GM21390 (cell line): Measurements from ENCODE around the gene C10orf90.

Source experiments
- ATAC-seq: cut with Tn5 transposase; IDR thresholded peaks from one replicate; pipeline ENCODE4 v1.9.1; 2021; ENCODE audit not compliant: unreplicated experiment

The C10orf90 gene

DNA sequence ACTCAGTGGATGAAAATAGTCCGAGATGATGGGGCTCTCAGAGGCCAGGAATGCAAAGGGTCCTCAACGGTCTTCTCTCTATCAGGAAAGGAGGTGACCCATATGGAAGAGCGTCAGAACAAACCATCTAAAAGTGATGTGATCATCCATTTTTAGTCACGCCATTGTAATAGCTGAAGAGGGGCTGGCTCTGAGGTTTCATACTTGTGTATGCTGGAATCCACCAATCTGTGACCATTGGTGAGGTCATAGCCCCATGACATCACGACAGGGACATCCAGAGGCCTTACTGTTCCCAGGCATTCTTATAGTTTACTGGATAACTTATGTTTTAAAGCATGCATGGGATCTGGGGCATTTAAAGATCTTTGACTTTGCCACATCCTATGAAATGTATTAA lies 83.6 kb downstream of the C10orf90 start:
- no peak for ATAC-seq

DNA sequence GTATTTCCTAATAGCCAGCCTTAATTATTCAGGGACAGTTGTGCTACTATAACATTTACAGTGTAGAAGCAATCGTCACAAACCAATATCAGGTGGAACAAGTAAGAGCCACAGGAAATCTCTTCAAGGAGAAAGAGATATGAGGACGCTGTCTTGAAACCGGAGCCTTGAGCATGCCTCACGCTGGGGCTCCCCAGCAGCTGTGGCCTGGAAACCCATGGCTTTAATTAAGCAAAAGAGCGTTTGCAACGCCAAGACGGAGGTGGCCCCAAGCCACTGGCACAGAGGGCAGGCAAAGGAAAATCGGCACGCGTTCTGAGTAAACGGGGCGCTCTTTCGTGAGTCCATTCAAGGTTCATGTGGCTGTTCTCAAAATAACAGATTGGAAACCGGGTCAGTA lies 84.4 kb downstream of the C10orf90 start:
- ATAC-seq: no peak

DNA sequence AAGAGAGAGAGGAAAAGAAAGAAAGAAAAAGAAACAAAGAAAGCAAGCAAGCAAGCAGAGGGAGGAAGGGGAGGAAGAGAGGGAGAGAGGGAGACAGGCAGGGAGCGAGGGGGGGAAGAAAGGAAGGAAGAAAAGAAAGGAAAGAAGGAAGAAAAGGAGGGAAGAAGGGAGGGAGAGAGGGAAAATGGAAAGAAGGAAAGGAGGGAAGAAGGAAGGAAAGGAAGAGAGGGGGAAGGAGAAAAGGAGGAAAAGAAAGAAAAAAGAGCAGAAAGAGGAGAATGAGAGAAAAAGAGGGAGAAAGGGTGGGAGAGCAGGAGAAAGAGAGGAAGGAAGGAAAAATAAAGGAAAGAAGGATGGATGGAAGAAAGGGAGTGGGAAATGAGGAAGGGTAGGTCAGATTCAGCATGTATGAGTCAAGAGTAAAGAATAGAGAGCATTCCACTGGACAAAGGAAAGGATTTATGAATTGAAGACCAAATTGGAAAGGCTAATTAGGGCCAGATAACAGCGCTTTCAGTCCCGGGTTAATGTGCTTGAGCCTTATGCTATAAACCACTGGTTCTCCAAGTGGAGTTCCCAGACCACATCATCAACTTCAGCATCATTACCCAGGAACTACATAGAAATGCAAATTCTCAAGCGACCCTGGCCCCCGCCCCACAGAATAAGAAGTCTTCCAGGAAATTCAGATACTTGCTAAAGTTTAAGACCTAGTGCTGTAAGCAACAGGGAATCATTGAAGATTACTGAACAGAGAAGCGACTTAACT lies 85.1 kb downstream of the C10orf90 start:
- ATAC-seq: no peak

DNA sequence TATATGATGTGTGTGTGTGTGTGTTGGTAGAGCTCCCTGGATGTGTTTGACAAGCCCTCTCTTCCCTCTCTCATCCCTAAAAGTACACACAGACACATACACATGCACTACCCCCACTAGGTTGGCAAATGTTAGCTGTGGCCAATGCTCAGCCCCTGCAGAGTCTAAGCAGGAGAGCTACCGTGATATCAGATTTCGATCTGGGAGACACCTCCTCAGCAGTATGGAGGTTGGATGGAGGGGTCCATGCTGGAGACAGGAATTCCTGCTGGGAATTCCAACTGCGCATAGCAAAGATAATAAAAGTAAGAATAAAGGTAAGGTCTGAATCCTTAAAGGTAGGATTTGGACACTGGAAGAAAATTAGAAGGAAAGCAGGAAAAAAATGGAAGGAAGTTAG lies 85.7 kb downstream of the C10orf90 start:
- ATAC-seq: no peak

DNA sequence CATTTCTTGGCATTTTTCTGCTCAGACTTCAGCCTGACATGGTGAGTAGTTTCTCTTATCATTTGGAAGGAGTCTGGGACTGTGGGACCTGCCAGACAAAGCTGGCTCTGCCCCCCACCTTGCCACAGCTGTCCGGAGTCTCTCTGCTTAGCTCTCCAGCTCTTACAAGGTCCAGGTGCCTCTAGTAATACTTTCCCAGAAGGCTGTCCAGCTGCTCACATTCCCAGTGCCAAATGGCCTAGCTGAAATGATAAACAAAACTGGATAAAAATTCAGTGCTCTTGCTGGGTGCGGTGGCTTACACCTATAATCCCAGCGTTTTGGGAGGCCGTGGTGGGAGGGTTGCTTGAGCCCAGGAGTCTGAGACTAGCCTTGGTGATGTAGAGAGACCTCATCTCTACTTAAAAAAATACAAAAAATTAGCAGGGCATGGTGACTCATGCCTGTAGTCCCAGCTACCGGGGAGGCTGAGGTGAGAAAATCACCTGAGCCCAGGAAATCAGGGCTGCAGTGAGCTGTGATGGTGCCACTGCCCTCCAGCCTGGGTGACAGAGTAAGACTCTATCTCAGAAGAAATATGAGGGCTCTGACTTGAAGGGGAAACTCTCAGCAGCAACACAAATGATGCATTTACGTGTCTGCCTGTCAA lies 86.8 kb downstream of the C10orf90 start:
- ATAC-seq: no peak

DNA sequence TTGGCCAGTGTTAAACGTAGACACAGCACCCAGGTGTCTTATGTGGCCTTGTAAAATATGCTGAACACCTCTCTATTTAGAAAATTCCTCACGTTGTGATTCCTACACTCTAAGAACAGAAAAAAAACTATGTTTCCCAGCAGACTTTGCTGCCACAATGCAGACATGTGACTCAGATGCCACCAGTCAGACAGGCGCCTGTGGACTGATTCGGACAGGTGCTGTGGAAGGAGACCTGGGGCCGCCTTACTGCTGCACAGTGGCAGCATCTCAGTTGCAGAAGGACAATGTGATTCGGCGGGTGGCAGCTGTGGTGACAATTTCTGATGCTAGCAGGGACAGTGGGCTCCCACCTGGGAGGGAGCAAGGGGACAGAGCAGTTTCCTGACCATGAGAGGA lies 88.8 kb downstream of the C10orf90 start:
- no peak for ATAC-seq

DNA sequence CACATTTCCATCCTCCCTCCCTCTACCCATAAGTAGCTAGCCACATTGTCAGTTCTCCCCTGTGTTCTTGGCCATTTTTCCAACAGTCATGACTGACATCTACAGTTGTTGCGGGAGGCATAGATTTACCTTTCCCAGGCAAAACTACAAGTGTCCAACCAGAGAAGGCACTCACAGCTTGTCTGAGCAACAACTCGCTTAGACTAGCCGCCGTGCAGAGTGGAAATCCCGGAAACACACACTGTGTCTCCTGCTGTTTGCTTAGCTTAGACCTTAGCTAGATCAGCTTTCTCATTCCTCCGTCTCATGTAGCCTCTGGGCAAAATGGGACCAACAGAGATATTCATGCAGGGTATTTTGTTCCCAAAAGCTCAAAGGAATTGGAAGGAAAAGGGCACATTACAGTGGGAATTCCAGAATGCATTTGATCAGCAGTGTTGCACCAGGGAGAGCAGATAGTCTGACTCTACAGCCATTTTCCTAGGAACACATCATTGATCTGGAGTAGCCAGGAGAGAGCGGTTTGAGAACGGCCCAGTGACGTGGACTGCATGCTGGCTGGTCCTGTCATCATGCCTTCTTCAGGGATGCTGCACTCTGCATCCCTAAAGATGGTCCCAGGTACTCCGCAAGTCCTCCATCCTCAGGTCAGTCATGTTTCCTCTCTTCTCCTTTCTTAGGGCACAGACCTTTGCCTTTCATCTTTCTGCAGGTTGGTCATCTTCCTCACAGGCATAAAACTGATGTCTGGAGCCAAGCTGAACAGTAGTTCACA lies 89.4 kb downstream of the C10orf90 start:
- ATAC-seq: no peak

DNA sequence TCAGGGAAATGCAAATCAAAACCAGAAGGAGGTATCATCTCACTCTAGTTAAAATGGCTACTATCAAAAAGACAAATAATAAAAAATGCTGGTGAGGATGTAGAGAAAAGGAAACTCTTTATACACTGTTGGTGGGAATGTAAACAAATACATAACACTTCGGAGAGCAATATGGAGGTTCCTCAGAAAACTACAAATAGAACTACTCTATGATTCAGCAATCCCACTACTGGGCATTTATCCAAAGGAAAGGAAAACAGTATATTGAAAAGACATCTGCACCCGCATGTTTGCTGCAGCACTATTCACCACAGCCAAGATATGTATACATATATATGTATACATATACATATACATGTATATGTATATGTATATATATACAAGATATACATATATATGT lies 94.2 kb downstream of the C10orf90 start:
- no peak for ATAC-seq

DNA sequence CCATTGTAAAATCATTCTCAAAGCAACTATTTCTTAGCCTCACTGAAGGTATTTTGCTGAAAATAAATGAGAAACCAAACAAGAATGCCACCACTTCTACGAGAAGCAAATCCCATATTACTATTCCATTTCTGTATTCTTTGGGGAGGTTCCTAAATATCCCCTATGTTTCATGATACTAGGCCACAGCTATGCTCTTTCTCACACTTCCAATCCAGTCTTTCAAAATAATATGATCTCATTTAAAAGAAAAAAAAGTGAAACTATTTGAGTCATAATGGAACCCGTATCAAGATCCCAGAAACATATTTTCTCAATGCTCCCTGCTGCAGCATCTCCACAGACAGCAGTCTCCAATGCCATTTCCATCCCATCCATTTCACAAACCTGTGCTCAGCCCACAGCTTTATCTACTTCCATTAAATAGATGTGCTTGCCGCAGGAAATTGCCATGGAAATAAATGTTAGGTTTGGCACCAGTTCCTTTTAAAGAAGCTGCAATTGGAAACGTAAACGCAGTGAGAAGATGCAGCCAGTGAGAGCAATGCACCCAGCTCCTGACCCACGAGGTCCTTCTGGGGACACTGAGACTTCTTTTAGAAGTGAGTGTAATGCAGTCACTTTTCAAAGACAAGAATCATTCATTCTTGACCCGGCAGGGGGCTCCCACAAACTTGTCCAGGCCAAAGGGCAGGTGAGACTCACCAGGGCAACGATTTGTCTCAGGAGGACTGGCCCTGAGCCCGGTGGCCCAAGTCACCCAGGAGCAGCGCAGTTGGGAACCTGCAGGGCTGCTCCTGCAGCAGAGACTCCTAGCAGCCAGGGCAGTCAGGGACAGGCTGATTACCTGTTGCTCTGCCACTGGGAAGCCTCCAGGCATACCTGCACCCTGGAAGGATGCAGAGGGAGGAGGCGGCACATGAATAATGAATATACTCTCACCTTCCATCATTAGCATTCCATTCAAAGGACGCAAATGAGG lies 99.6 kb downstream of the C10orf90 start:
- no peak for ATAC-seq

DNA sequence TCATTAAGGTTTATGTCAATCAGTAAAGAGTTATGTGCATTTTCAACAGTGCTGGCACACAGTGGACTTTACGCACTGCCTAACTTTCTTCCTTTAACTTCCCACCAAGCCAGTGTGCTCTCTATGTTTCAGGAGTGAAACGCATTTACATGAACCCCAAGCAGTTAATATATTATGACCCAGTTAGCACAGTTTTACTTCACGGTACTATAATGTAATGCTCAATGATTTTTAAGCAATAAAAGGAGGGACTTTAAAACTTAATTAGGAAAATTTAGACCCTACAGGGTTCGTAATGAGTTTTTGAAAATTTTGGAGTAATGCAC lies 100.3 kb downstream of the C10orf90 start:
- no peak for ATAC-seq

DNA sequence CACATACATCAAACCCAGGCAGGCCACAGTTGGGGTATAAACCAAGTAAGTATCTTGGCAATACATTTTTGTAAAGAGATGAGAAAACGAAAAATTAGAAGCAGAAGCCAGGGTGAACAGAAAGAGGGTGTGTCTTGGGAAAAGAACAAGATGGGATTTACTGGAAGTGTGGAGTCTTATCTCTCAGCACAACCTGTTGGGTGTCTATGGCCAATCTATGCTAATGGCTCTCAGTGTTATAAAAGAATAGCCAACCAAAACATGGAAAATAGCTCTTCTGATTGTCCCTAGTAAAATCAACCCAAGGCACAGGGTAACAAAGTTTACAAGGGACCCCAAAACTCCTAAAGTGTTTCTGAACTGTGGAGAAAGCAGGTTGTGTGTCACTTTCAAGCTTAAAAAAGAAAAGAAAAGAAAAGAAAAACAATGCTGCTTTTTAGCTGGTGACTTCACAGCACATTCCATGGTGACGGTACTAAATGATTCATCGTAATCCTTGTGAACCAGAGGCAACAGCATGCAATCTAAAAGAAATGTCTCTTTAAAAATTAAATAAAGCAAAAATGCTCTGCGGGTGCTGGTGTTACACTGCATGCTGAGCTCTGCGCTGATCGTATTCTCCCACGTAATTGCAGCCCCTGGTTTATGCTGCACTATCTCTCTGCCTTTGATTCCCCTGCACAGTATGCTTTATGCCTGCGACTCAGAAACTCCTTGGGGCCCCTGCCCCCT lies 100.8 kb downstream of the C10orf90 start:
- no peak for ATAC-seq

DNA sequence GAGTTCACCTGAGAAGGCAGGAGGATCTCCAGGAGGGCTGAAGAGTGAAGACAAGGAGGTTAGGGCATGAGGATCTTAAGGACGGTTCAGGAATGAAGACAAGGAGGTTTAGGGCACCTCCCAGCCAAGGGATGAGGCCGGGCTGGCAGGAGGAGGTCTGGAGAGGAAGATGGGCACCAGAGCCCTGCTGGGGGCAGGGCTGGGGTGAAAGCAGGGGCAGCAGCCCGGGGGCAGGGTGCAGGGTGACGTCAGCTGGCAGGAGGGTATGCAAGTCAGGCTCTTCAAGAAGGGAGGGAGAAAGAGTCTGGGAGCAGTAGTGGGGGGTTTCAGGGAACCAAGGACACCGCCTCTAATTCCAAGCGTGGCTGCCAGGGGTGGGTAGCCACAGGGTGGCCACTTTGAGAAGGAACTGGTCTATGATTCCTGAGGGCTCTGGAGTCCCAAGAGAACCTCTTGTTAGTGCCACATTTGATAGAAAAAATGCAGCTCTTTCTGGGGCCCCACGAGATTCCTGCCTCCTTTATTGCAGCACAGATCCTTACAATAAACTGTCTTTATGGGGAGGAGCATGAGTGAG lies 101.6 kb downstream of the C10orf90 start:
- ATAC-seq: no peak

DNA sequence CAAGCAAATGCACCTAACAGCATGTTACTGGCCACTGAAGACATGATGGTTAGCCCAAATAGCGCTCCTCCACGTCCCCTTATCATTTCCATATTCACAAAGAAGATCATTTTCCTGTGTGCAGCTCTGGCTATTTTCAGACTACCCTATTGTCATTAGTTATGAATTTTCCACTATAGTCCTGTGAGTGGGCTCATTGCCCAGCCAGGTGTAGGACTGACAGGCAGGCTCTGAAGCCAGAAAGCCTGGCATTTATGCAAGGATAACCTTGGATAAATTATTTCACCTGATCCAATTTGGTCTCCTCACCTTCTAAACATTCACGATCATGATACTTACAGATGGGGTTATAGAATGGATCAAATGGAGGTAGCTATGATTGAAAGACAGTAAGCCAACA lies 104.6 kb downstream of the C10orf90 start:
- no peak for ATAC-seq

DNA sequence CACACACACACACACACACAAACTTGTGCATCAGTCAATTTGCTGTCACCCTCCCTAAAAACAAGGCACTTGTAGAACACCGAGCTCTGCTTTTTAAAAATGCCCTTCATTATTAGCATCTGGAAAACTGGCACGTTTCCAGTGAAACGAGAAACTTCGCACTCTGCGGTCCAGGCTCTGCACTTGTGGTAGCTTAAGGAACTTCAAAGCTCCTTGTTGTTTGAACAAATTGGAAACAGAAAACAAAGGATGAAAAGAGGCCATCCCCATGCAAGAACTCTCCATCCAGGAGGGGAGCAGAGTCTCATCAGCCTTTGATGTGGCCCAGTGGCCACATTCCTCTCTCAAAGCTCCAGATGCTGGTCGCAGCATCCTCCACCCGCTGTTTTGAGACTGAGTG lies 105.1 kb downstream of the C10orf90 start:
- ATAC-seq: no peak

DNA sequence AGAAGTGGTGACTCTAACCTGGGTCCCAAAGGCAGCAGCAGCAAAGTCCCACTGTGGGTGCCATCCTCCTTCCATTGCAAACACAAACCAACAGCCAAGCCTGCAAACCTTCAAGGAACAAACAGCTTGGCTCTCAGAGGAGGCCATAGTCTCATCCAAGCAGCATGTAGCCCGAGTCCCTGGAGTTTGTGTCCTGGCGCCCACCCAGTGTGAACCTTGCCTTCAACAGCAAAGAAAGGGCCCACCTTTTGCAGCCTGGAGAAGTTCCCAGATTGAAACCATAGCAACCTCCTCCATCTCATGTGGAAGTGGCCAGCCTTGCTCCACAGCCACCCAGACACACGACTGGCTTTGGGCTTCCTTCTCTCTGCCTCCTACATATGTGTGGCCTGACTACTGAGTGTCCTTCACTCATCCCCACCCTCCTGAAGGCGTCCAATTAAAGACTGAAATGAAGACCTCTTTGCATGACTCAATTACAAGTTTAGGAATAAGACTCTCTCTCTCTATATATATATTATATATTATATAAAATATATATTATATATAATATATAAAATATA lies 106.1 kb downstream of the C10orf90 start:
- ATAC-seq: no peak

DNA sequence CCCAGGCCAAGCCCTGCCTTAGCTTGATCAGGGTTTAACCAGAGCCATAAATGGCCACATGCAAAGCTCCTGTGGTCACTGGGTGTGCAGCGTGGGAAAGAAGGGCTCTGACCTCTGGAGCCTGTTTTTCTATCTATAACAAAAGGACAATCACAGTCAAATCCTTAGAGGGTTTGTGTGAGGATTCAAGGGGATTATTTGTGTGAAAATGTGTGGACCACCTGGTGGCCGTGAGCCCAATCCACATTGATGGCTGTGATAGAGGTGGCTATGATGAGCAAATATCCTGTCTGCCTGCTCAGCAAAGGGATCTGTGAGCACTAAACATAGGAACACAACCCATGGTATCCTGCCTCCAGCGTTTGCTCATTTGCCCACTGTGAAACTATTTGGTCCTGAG lies 107.1 kb downstream of the C10orf90 start:
- no peak for ATAC-seq

DNA sequence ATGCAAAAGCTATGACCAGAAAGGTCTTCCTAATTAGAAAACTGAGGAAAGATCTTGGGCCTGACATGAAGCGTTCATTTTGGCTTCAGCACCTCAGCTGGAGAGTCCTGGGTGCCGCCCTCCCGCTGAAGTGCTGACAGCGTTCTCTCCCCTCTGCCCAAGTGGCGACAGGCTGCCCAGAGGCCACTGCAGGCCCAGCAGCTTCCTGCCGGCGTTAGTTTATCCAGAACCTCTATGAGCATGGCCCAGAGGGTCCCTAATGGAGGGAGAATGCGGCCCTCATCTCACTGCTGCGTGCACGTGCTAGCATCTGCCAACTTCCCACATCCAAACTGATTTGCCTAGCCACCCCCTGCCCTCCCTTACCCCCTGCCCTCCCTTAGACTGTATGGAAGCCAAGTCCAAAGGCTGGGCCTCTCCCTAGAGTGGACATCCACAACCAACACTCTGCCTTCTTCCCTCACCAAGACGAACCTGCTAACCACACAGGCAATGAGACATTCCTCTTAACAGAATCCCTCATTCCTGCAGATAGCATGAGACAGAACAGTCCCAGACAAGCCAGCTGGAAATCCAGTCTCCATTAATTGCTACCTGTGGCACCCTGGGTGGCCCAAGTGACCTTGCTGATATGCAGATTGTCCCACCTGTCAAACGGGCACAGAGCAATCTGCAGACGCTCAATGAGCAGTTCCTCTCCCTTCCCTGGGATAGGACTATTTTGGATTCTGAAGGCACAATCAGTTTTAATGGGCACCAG lies 108.4 kb downstream of the C10orf90 start:
- ATAC-seq: no peak

DNA sequence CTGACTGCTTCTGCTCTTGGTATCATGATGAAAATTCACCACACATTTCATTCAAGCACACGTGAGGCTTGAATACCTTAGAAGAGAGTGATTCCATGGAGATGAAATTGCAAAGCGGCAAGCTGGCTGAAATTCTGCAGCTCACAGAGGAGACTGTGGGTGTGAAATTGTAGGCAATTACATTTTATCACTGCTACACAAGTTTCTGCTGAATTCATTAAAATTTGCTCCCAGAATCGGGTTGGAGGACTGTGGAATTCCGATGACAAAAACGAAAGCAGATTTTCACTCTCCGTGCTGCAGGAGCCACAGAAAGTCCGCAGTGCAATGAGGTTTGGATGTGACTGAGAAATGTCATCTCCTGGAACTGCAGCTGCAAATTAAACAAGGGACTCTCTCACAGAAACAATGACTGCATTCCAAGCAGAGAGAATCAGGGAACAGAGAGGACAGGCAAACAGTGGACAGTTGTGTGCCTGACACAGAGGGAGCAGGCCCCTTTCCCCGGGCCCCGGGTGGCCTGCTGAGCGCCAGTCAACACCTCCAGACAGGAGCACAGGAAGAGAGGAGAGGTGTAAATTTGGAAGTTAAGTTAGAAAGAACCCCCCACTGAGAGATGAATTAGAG lies 109.1 kb downstream of the C10orf90 start:
- no peak for ATAC-seq
